B cell (primary cell): ENCODE results near the gene XIRP2.

ENCODE experiments used
- EZH2 ChIP-seq: IDR thresholded peaks from 2 replicates; pipeline ENCODE4 v1.6.1; 2012; ENCODE audit warnings: borderline replicate concordance, low read depth, mild to moderate bottlenecking, moderate library complexity, low read length; ENCODE audit not compliant: insufficient read depth, poor library complexity, severe bottlenecking
- TF ChIP-seq, protein P1 (sequence below): fragments of 200-600 bp; IDR thresholded peaks from one replicate; pipeline ENCODE4 v1.8.0; 2022; ENCODE audit warnings: antibody characterized with exemption, mild to moderate bottlenecking

DNA sequence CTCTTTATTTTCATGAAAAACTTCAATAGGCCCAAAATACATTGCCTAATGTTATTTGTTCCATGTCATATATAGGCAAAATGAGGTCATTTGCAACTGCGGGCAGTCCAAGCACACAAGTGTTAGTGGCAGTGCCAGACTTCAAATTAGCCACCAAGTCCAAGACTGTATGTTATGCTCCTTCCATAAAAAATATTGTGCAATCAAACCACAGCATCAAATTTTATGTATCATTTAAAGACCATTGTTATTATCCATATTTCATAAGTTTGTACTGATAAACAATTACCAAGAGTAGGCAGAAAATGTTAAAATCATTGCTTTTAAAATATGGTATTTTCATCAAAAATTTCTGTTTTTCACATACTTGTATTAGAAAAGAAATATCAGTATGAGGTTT, 54.1 kb downstream of the XIRP2 start:
- TF ChIP-seq, protein P1, sequence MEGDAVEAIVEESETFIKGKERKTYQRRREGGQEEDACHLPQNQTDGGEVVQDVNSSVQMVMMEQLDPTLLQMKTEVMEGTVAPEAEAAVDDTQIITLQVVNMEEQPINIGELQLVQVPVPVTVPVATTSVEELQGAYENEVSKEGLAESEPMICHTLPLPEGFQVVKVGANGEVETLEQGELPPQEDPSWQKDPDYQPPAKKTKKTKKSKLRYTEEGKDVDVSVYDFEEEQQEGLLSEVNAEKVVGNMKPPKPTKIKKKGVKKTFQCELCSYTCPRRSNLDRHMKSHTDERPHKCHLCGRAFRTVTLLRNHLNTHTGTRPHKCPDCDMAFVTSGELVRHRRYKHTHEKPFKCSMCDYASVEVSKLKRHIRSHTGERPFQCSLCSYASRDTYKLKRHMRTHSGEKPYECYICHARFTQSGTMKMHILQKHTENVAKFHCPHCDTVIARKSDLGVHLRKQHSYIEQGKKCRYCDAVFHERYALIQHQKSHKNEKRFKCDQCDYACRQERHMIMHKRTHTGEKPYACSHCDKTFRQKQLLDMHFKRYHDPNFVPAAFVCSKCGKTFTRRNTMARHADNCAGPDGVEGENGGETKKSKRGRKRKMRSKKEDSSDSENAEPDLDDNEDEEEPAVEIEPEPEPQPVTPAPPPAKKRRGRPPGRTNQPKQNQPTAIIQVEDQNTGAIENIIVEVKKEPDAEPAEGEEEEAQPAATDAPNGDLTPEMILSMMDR, result no peak
- TF ChIP-seq EZH2, result no peak
